Nephron (organoid): ENCODE results near the gene CDR2.

Experiments used
- H3K27ac Mint-ChIP-seq, 3 experiments: 2 replicates each; pipeline ENCODE4 v1.8.0; 2020; ENCODE audit warnings: mixed read lengths in 3 of 3, mild to moderate bottlenecking in 2 of 3, moderate library complexity in 1 of 3
- H3K27me3 Mint-ChIP-seq: 2 replicates; pipeline ENCODE4 v1.8.0; 2021; ENCODE audit warnings: low read depth, mild to moderate bottlenecking, moderate library complexity, mixed read lengths
- H3K36me3 Mint-ChIP-seq: 2 replicates; pipeline ENCODE4 v1.8.0; 2020; ENCODE audit warnings: low read depth, mixed read lengths
- H3K4me1 Mint-ChIP-seq: 2 replicates; pipeline ENCODE4 v1.8.0; 2020; ENCODE audit warnings: mixed read lengths
- H3K4me3 Mint-ChIP-seq, 3 experiments: 2 replicates each; pipeline ENCODE4 v1.8.0; 2020; ENCODE audit warnings: mild to moderate bottlenecking in 3 of 3, mixed read lengths in 3 of 3, moderate library complexity in 2 of 3
- H3K9me3 Mint-ChIP-seq: 2 replicates; pipeline ENCODE4 v1.8.0; 2020; ENCODE audit warnings: mixed read lengths
- CTCF ChIP-seq, 3 experiments: fragments of 200-600 bp; sonication (generic); IDR thresholded peaks; one replicate each; pipeline ENCODE4 v1.5.0; 2021; ENCODE audit warnings: antibody characterized with exemption in 3 of 3; ENCODE audit not compliant: unreplicated experiment in 3 of 3

CDR2 gene

GRCh38 chr16:22359679-22360078 is 14.7 kb downstream of the CDR2 start:
- H3K4me1 Mint-ChIP-seq = peaks cover 9% of the 10 kb centered on the region
- no peak for TF ChIP-seq CTCF (IDR thresholded peaks at IDR 0.05; ENCODE audit: unreplicated experiment in 3 of 3)
- H3K4me3 Mint-ChIP-seq = no peak overlapping the region
- H3K36me3 Mint-ChIP-seq = peaks cover 33% of the 10 kb centered on the region
- no peaks in the 10 kb centered on the region for H3K9me3 Mint-ChIP-seq
- no peaks in the 10 kb centered on the region for H3K27me3 Mint-ChIP-seq
- H3K27ac Mint-ChIP-seq = no peak overlapping the region

DNA sequence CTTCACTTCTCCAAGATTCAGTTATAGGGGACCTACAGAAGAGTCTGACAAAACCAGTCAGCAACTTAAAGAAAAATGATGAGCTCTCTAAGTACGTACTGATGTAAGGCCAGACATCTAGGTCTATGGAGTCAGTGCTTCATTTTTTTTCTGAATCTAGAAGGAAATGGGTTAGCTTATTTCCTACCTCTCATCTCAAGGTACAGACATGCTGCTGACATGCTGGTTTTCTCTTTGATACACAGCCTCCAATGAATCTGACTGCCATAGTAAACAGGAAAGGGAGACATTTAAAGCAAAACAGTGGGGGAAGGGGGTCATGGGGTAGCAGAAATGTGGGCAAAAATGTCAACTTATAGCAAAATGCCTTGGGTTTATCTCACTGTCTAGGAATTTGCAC is 16.4 kb downstream of the CDR2 start:
- no peak overlapping the region for H3K4me3 Mint-ChIP-seq
- no peak for TF ChIP-seq CTCF (IDR thresholded peaks at IDR 0.05; ENCODE audit: unreplicated experiment in 3 of 3)

DNA sequence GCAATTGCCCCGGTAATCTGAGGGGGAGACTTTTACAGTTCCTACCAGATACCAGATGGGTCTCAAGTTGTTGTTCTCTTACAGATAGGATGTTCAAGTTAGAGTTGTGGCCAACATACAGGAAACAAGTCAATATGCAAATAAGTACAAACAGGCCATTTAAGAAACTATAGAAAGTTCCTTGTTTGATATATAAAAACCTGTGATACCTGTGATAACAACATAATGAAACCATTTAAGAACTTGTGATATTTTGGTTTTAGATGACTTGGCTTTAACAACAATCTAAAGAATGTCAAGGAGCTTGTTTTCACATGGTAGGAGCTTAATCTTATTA is 16.8 kb downstream of the CDR2 start:
- peaks cover 23% of the 10 kb centered on the region for H3K4me1 Mint-ChIP-seq
- no peak overlapping the region for H3K27ac Mint-ChIP-seq
- H3K36me3 Mint-ChIP-seq = peaks cover 17% of the 10 kb centered on the region
- no peak for TF ChIP-seq CTCF (IDR thresholded peaks at IDR 0.05; ENCODE audit: unreplicated experiment in 3 of 3)
- H3K4me3 Mint-ChIP-seq = no peak overlapping the region
- no peaks in the 10 kb centered on the region for H3K27me3 Mint-ChIP-seq
- H3K9me3 Mint-ChIP-seq = no peaks in the 10 kb centered on the region

More for the DNA sequence above, 16.4 kb downstream of the CDR2 start:
- no peaks in the 10 kb centered on the region for H3K27me3 Mint-ChIP-seq
- no peak overlapping the region for H3K27ac Mint-ChIP-seq
- H3K4me1 Mint-ChIP-seq = peaks cover 23% of the 10 kb centered on the region
- H3K9me3 Mint-ChIP-seq = no peaks in the 10 kb centered on the region
- H3K36me3 Mint-ChIP-seq = peaks cover 20% of the 10 kb centered on the region

DNA sequence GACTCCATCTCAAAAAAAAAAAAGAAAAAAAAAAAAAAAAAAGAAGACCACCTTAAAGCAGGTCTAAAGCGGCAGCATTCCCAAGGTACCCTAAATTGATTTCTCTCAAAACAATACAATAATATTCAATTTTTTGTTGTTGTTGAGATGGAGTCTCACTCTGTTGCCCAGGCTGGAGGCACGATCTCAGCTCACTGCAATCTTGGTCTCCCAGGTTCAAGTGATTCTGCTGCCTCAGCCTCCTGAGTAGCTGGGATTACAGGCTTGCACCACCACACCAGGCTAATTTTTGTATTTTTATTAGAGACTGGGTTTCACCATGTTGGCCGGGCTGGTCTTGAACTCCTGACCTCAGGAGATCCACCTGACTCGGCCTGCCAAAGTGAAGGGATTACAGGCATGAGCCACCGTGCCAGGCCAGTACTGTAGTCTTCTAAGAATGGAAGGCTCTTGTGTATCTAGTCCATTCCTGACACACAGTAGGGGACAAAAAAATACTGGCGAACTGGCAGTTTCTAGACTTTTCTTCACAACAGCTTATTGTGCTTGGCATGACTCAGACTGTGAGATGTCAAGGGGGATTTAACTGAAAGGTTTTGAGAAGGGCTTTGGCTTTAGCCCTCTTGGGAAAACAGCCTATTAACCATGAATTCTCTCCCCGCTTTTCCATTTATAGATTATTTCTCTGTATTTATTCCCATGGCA is 17.3 kb downstream of the CDR2 start:
- Mint-ChIP-seq H3K36me3 (peaks cover 18% of the 10 kb centered on the region), H3K27me3 (no peaks in the 10 kb centered on the region), H3K4me1 (peaks cover 23% of the 10 kb centered on the region)

GRCh38 chr16:22355487-22355908 is 18.9 kb downstream of the CDR2 start:
- H3K9me3 Mint-ChIP-seq = peaks cover 2% of the 10 kb centered on the region
- H3K36me3 Mint-ChIP-seq = peaks cover 30% of the 10 kb centered on the region
- no peak for TF ChIP-seq CTCF (IDR thresholded peaks at IDR 0.05; ENCODE audit: unreplicated experiment in 3 of 3)
- no peak overlapping the region for H3K4me3 Mint-ChIP-seq
- peaks cover 23% of the 10 kb centered on the region for H3K4me1 Mint-ChIP-seq
- no peaks in the 10 kb centered on the region for H3K27me3 Mint-ChIP-seq
- no peak overlapping the region for H3K27ac Mint-ChIP-seq

More for the DNA sequence above, 17.3 kb downstream of the CDR2 start:
- H3K9me3 Mint-ChIP-seq = no peaks in the 10 kb centered on the region
- TF ChIP-seq CTCF (IDR thresholded peaks at IDR 0.05; ENCODE audit: unreplicated experiment in 3 of 3) = no peak
- H3K27ac Mint-ChIP-seq = no peak overlapping the region
- H3K4me3 Mint-ChIP-seq = no peak overlapping the region

GRCh38 chr16:22353933-22354541 is 20.4 kb downstream of the CDR2 start:
- peaks cover 36% of the 10 kb centered on the region for H3K36me3 Mint-ChIP-seq
- no peaks in the 10 kb centered on the region for H3K27me3 Mint-ChIP-seq
- H3K9me3 Mint-ChIP-seq = peaks cover 2% of the 10 kb centered on the region
- peaks cover 23% of the 10 kb centered on the region for H3K4me1 Mint-ChIP-seq
- peak overlapping the region; percentile 83 to 88 (median 86) for H3K27ac Mint-ChIP-seq
- H3K4me3 Mint-ChIP-seq = no peak overlapping the region
- TF ChIP-seq CTCF (IDR thresholded peaks at IDR 0.05; ENCODE audit: unreplicated experiment in 3 of 3) = no peak
